GM18526 (cell line): Measurements from ENCODE around the gene VWC2L.

ENCODE experiments used
- POLR2A ChIP-seq: IDR thresholded peaks from 3 replicates; pipeline ENCODE4 v1.6.1; 2011; ENCODE audit not compliant: insufficient read length; ENCODE audit errors: extremely low read depth

VWC2L gene

DNA sequence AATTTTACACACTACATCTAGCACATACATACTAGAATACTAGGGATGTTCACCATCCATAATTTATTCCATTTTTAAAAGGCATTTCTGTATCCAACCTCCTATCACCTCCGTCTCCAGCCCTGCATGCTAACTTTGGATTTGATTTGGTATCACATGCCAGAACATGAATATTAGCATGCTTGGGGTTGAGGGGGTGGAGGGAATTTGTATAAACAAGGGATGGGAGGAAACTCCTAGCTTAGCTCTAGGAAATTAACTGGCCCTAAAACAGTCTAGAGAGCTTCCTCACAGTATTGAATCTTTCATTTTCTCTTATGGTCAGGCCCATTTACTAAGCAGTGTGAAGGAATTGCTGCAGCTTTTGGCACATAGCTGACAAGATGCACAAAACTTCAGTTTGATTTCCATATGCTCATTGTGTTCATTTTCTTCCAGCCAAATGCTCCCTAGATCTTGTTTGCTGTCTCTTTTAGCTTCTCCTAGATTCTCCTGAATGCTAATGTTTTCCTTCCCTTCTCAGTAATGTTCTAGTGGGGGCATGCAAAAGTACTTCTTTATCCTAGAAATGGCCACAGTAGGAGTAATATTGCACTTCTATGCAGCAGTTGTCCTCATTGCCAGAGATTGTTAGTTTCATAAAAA is 135.2 kb downstream of the VWC2L start:
- TF ChIP-seq POLR2A = no peak

- no peak for TF ChIP-seq POLR2A
Observed at GRCh38 chr2:214547931-214548330, 137.1 kb downstream of the VWC2L start.

DNA sequence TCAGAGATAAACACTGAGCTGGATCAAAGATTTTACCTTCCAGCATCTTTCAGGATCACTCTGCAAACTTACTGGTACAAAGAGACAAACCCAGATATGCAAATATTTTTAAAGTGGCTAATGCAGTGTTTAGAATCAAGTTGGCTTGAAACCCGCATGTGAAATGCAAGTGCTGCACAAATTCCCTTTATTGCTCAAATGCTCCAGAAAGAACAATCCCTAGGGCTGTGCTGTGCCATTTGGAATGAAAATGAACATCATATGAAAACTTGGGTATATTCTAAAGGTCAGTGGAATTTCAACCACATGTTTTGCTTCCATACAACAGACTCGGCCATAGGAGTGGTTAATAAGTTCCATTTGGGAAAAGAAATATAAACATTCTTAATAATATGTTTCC is 139.1 kb downstream of the VWC2L start:
- TF ChIP-seq POLR2A = no peak

DNA sequence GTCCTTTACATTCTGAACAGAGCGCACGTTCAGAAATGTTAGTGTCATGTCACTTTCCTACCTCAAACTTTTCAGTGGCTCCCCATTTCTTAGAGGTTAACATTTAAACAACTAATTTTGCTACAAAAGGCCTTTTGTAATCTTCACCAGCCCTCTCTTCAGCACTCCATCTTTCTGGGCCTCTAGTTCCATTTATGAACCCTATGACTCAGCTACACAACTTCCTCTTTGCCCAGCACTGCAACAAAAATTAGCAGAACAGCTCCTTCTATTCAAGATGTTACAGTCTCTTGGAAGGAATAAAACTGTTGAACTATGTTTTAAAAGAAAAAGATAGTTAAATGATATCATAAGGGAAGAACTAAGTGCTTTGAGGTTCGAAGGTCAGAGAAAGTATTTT is 139.9 kb downstream of the VWC2L start:
- no peak for TF ChIP-seq POLR2A

DNA sequence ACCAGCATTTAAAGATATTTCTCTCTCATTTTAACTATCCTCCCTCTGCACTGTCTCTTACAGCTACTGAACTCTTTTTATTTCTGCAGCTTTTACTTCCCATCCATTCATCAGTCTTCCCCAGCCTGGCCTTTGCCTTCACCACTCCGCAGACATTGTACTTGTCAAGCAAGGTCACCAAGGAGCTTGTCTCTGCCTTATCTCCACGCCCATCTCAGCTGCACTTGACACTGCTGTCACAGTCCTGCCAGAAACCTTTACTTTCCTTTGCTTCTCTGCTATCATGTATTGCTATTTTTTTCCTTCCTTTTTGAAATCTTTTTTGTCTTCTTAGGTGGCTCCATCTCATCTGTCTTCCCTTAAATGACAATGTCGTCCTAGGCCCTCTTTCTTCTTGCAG is 147.0 kb downstream of the VWC2L start:
- no peak for TF ChIP-seq POLR2A

- no peak for TF ChIP-seq POLR2A
Observed at GRCh38 chr2:214558341-214558740, 147.5 kb downstream of the VWC2L start.

- no peak for TF ChIP-seq POLR2A
Observed at GRCh38 chr2:214560176-214560575, 149.3 kb downstream of the VWC2L start.

GRCh38 chr2:214560618-214561190 is 149.8 kb downstream of the VWC2L start:
- TF ChIP-seq POLR2A = no peak

DNA sequence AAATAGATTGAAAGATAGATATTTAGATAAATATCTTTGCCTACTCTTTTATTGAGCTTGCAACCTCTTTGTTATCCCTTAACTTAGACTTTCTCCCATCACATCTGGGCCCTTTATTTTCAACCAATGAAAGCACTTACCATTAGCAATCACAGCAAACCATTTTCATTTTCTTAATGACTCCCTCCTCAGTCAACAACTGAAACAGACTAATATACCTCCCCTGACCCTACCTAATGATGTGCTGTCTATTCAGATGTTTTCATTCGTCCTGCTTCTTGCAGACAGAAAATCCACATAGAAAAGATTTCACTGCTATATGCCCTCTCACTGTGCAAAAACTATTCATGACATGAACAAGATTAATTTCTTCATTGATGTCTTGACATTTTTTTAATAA is 154.4 kb downstream of the VWC2L start:
- TF ChIP-seq POLR2A = no peak

GRCh38 chr2:214566457-214566856 is 155.6 kb downstream of the VWC2L start:
- TF ChIP-seq POLR2A = no peak

DNA sequence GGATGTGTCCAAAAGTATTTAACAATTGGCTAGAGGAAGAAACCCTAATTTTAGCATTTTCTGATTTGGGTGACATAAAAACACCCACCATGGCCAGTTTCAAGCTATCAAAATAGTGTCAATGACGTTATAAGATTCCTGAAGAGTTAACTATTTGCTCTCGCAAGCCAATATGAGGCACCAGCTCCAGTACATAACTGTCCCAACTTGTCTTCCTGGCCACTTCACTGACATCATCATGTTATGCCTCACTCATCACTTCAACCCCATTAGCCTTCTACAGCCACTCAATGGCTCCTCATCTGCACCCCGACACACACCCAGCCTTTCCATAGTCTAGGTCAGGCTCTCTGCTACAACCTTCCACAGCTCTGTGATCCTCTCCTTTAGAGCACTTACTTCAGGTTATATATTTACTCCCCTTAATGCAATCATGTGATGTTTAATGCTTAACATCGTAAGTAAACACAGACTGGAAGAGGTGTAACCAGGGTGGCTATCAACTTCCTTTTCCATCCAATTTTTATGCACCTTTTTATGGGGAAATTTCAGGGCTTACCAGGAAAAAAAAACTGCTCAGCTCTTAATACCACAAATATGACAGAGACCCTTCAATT is 158.7 kb downstream of the VWC2L start:
- TF ChIP-seq POLR2A = no peak

DNA sequence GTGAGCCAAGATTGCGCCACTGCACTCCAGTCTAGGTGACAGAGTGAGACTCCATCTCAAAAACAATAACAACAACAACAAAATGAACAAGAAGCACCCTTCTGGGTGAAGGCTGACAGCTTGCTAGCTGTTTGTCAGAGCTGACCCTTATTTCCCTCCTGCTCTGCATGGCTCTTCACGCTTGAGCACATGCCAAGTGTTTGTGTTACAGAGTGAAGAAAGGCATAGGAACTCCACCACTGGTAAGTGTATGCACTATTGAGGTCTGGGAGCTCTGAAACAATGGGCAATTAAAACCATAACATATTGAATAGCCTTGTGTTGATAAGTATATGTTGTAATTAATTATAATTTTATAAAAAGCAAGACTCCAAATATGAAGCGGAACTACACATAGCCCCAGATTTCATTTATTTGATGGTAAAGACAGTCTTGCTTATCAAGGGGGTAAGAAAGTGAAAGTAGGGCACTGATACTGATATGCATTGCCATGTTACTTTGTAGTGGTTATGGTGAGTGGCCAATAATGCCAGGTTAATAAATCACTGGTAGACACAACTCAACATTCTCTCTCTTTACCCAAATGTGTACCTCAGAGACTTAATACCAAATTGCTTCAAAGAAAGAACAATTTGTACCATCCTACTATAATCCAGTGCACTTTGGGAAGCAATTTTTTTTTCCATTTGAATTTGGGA is 163.4 kb downstream of the VWC2L start:
- no peak for TF ChIP-seq POLR2A

GRCh38 chr2:214575030-214575429 is 164.2 kb downstream of the VWC2L start:
- no peak for TF ChIP-seq POLR2A

- no peak for TF ChIP-seq POLR2A
Observed at GRCh38 chr2:214575465-214575864, 164.6 kb downstream of the VWC2L start.

- no peak for TF ChIP-seq POLR2A
Observed at GRCh38 chr2:214577769-214578168, 166.9 kb downstream of the VWC2L start.

- TF ChIP-seq POLR2A = no peak
Observed at GRCh38 chr2:214578442-214578841, 167.6 kb downstream of the VWC2L start.
